Nephron (organoid): ENCODE measurements around the gene CSTF3.

Experiments used
- H3K27ac Mint-ChIP-seq, 3 experiments: 2 replicates each; pipeline ENCODE4 v1.8.0; 2020; ENCODE audit warnings: mixed read lengths in 3 of 3, mild to moderate bottlenecking in 2 of 3, moderate library complexity in 1 of 3
- H3K27me3 Mint-ChIP-seq: 2 replicates; pipeline ENCODE4 v1.8.0; 2021; ENCODE audit warnings: low read depth, mild to moderate bottlenecking, moderate library complexity, mixed read lengths
- H3K36me3 Mint-ChIP-seq: 2 replicates; pipeline ENCODE4 v1.8.0; 2020; ENCODE audit warnings: low read depth, mixed read lengths
- H3K4me1 Mint-ChIP-seq: 2 replicates; pipeline ENCODE4 v1.8.0; 2020; ENCODE audit warnings: mixed read lengths
- H3K4me3 Mint-ChIP-seq, 3 experiments: 2 replicates each; pipeline ENCODE4 v1.8.0; 2020; ENCODE audit warnings: mild to moderate bottlenecking in 3 of 3, mixed read lengths in 3 of 3, moderate library complexity in 2 of 3
- H3K9me3 Mint-ChIP-seq: 2 replicates; pipeline ENCODE4 v1.8.0; 2020; ENCODE audit warnings: mixed read lengths
- CTCF ChIP-seq, 3 experiments: fragments of 200-600 bp; sonication (generic); IDR thresholded peaks; one replicate each; pipeline ENCODE4 v1.5.0; 2021; ENCODE audit warnings: antibody characterized with exemption in 3 of 3; ENCODE audit not compliant: unreplicated experiment in 3 of 3

The CSTF3 gene

GRCh38 chr11:33045551-33046255, 115.6 kb downstream of the CSTF3 start:
- no peak for TF ChIP-seq CTCF (IDR thresholded peaks at IDR 0.05; ENCODE audit: unreplicated experiment in 3 of 3)
- Mint-ChIP-seq H3K9me3 (no peaks in the 10 kb centered on the region), H3K27ac (no peak overlapping the region), H3K36me3 (peaks cover 50% of the 10 kb centered on the region), H3K27me3 (no peaks in the 10 kb centered on the region), H3K4me3 (no peak overlapping the region), H3K4me1 (peaks cover 5% of the 10 kb centered on the region)

GRCh38 chr11:33044285-33044756, 117.0 kb downstream of the CSTF3 start:
- H3K27ac Mint-ChIP-seq = peak overlapping the region in 1 of 3 experiments; percentile 44
- peaks cover 11% of the 10 kb centered on the region for H3K4me1 Mint-ChIP-seq
- H3K9me3 Mint-ChIP-seq = no peaks in the 10 kb centered on the region
- H3K36me3 Mint-ChIP-seq = peaks cover 50% of the 10 kb centered on the region
- H3K4me3 Mint-ChIP-seq = no peak overlapping the region
- H3K27me3 Mint-ChIP-seq = no peaks in the 10 kb centered on the region
- TF ChIP-seq CTCF (IDR thresholded peaks at IDR 0.05; ENCODE audit: unreplicated experiment in 3 of 3) = no peak

- peak overlapping the region in 1 of 3 experiments; percentile 27 for H3K4me3 Mint-ChIP-seq
- H3K9me3 Mint-ChIP-seq = no peaks in the 10 kb centered on the region
- no peaks in the 10 kb centered on the region for H3K27me3 Mint-ChIP-seq
- H3K4me1 Mint-ChIP-seq = peaks cover 11% of the 10 kb centered on the region
- no peak for TF ChIP-seq CTCF (IDR thresholded peaks at IDR 0.05; ENCODE audit: unreplicated experiment in 3 of 3)
- H3K27ac Mint-ChIP-seq = peak overlapping the region in 2 of 3 experiments; percentile 12 to 25
- peaks cover 46% of the 10 kb centered on the region for H3K36me3 Mint-ChIP-seq
These were observed 118.0 kb downstream of the CSTF3 start for GRCh38 chr11:33043221-33043830.

- no peak for TF ChIP-seq CTCF (IDR thresholded peaks at IDR 0.05; ENCODE audit: unreplicated experiment in 3 of 3)
- Mint-ChIP-seq H3K4me1 (peaks cover 11% of the 10 kb centered on the region), H3K27ac (peak overlapping the region; percentile 56 to 99 (median 60)), H3K36me3 (peaks cover 26% of the 10 kb centered on the region), H3K9me3 (no peaks in the 10 kb centered on the region), H3K4me3 (peak overlapping the region; percentile 93 to 97 (median 95)), H3K27me3 (no peaks in the 10 kb centered on the region)
These were observed 120.3 kb downstream of the CSTF3 start for GRCh38 chr11:33040862-33041453.

GRCh38 chr11:33040033-33040861, 121.0 kb downstream of the CSTF3 start:
- Mint-ChIP-seq H3K27ac (peak overlapping the region; percentile 56 to 99 (median 60)), H3K4me3 (peak overlapping the region; percentile 93 to 97 (median 95))

More at GRCh38 chr11:33040033-33040861, 121.0 kb downstream of the CSTF3 start:
- no peaks in the 10 kb centered on the region for H3K9me3 Mint-ChIP-seq
- no peaks in the 10 kb centered on the region for H3K27me3 Mint-ChIP-seq
- peaks cover 19% of the 10 kb centered on the region for H3K36me3 Mint-ChIP-seq
- TF ChIP-seq CTCF (IDR thresholded peaks at IDR 0.05; ENCODE audit: unreplicated experiment in 3 of 3) = no peak
- peaks cover 11% of the 10 kb centered on the region for H3K4me1 Mint-ChIP-seq
